Activated CD8-positive, alpha-beta memory T cell treated with anti-CD3 and anti-CD28 coated beads, Interleukin-2, amount 10 ng/mL, durations not matched to agents 7 days and 5 days (primary cell): ENCODE measurements around the gene HOMER1. TPM values are rescaled to one million over a fixed set of nuclear protein-coding genes. Genes with fewer than 3 reads are reported as not detected.

Experiments
- ATAC-seq: fragments of 150-1000 bp; cut with Tn5 transposase; one replicate; pipeline ENCODE4 v1.10.0; 2021; ENCODE audit warnings: moderate library complexity
- CTCF ChIA-PET: fragments of 350-600 bp; sonication (Branson Sonifier 250); formaldehyde crosslinking; loops from one replicate; lab custom pipeline; 2021; ENCODE audit warnings: antibody characterized with exemption; lab: Charles Lee
- DNase-seq: peaks from one replicate; pipeline ENCODE4 v3.0.0-alpha.2; 2020
- H3K27ac Mint-ChIP-seq: one replicate; pipeline ENCODE4 v1.8.0; 2021; ENCODE audit warnings: mild to moderate bottlenecking, mixed read lengths
- H3K27me3 Mint-ChIP-seq: one replicate; pipeline ENCODE4 v1.8.0; 2021; ENCODE audit warnings: mixed read lengths
- H3K36me3 Mint-ChIP-seq: one replicate; pipeline ENCODE4 v1.8.0; 2021; ENCODE audit warnings: mild to moderate bottlenecking, mixed read lengths
- H3K4me1 Mint-ChIP-seq: one replicate; pipeline ENCODE4 v1.8.0; 2021; ENCODE audit warnings: mixed read lengths
- H3K4me3 Mint-ChIP-seq: one replicate; pipeline ENCODE4 v1.8.0; 2021; ENCODE audit warnings: mild to moderate bottlenecking, moderate library complexity, mixed read lengths
- H3K9me3 Mint-ChIP-seq: one replicate; pipeline ENCODE4 v1.8.0; 2022; ENCODE audit warnings: low read depth, mixed read lengths
- total RNA-seq, 2 experiments: library from RNA; stranded (reverse); gene quantifications; one replicate each; pipeline ENCODE4 v1.2.3, GENCODE V29; 2021

Gene HOMER1
- total RNA-seq, 2 experiments from 2014 or later = 2.5 to 5.2 TPM

GRCh38 chr5:79493596-79494345, 20.2 kb downstream of the HOMER1 start:
- Mint-ChIP-seq H3K27me3 (peaks cover 6% of the 10 kb centered on the region), H3K36me3 (no peaks in the 10 kb centered on the region), H3K27ac (no peak overlapping the region), H3K4me1 (peaks cover 3% of the 10 kb centered on the region), H3K4me3 (no peak overlapping the region), H3K9me3 (no peaks in the 10 kb centered on the region)
- no peak for ATAC-seq
- no peak for DNase-seq
- CTCF ChIA-PET = no interaction called here

DNA sequence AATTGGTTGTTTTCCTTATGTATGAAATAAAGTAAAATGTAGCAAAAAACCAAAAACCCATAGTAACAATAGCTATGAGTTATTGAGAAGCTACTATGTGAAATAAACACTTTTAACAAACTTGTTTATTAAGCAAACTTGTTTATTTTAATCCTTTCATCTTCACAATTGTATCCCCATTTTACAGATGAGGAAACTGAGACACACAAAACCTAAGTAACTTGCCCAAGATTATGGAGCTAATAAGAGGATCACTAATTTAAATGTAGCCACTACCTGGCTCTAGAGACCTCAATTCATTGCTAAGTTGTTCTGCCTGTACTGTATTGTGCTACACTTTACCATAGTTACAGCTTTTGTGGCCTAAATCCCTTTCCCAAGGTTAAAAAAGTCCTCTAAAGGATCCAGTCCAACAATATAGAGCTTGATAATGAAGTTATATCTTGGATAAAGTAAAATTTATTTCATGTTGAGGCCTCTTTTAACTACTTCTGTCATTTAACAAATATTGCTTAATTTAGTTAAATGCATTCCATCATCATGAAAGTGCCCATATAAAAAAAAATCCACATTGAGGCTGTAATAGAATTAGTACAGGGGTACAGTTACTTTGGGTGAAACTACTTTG, 22.1 kb downstream of the HOMER1 start:
- no peak for DNase-seq
- CTCF ChIA-PET = no interaction called here

GRCh38 chr5:79490323-79490936, 23.5 kb downstream of the HOMER1 start:
- no peak overlapping the region for H3K4me3 Mint-ChIP-seq
- no peak for DNase-seq
- H3K36me3 Mint-ChIP-seq = no peaks in the 10 kb centered on the region
- CTCF ChIA-PET = interaction anchor here (0.8 to 1.3 kb wide), 3 partner anchors 357 to 817 kb away, joined by 3 read pairs; no protein-coding TSS in a partner anchor
- no peaks in the 10 kb centered on the region for H3K9me3 Mint-ChIP-seq
- no peak for ATAC-seq
- H3K27ac Mint-ChIP-seq = no peak overlapping the region
- no peaks in the 10 kb centered on the region for H3K4me1 Mint-ChIP-seq
- H3K27me3 Mint-ChIP-seq = peaks cover 6% of the 10 kb centered on the region

More for the DNA sequence above, 22.1 kb downstream of the HOMER1 start:
- H3K27ac Mint-ChIP-seq = no peak overlapping the region
- no peaks in the 10 kb centered on the region for H3K9me3 Mint-ChIP-seq
- no peaks in the 10 kb centered on the region for H3K4me1 Mint-ChIP-seq
- no peak overlapping the region for H3K4me3 Mint-ChIP-seq
- no peaks in the 10 kb centered on the region for H3K36me3 Mint-ChIP-seq
- ATAC-seq = no peak
- peaks cover 6% of the 10 kb centered on the region for H3K27me3 Mint-ChIP-seq

DNA sequence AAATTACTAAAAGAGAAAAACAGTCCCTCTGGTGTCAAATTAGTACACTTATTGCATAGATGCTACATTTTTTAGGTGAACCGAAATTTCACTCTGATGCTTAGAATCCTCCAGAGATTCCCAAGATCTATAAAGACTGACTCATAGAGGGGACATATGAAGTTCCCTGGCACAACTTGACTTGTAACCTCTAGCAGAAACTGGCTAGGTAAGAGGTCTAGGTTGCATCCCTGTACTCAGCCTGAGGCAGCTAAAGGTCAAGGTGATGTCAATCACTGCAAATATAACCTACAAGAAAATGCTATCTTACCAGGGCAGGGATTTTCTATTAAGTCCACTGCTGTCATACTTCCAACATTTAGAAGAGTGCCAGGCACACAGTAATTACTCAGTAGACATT, 24.2 kb downstream of the HOMER1 start:
- Mint-ChIP-seq H3K4me3 (no peak overlapping the region), H3K4me1 (no peaks in the 10 kb centered on the region), H3K36me3 (no peaks in the 10 kb centered on the region), H3K27ac (no peak overlapping the region), H3K9me3 (no peaks in the 10 kb centered on the region), H3K27me3 (peaks cover 6% of the 10 kb centered on the region)
- DNase-seq = no peak
- ATAC-seq = no peak
- CTCF ChIA-PET = interaction anchor here (0.8 to 1.3 kb wide), 2 partner anchors 357 to 818 kb away, joined by 3 read pairs; no protein-coding TSS in a partner anchor

- CTCF ChIA-PET = no interaction called here
- Mint-ChIP-seq H3K27ac (no peak overlapping the region), H3K36me3 (no peaks in the 10 kb centered on the region), H3K4me3 (no peak overlapping the region), H3K4me1 (no peaks in the 10 kb centered on the region), H3K9me3 (no peaks in the 10 kb centered on the region), H3K27me3 (peaks cover 2% of the 10 kb centered on the region)
- DNase-seq = no peak
- ATAC-seq = no peak
These were observed 25.2 kb downstream of the HOMER1 start for GRCh38 chr5:79488775-79489174.

DNA sequence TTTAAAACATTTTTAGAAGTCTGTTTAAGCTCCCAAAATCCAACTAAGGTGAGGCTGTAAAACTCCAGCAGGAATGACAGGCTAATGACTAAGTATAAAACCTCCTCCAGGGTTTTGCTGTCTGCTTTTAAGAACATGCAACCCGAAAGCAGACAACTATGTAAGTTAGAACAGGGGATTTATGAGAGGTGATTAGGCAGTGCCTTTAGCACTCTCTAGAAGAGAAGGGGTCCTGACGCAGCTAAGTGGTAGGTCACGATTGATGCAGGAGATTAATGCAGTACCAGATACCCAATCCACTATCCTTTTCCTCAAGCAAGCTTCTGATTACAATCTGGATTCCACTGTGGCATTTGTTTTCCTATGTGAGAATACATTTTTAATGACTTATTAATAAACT, 25.9 kb downstream of the HOMER1 start:
- CTCF ChIA-PET = no interaction called here
- H3K4me3 Mint-ChIP-seq = no peak overlapping the region
- no peak for ATAC-seq
- no peaks in the 10 kb centered on the region for H3K4me1 Mint-ChIP-seq
- no peaks in the 10 kb centered on the region for H3K9me3 Mint-ChIP-seq
- no peaks in the 10 kb centered on the region for H3K27me3 Mint-ChIP-seq
- DNase-seq = no peak
- no peak overlapping the region for H3K27ac Mint-ChIP-seq
- no peaks in the 10 kb centered on the region for H3K36me3 Mint-ChIP-seq

DNA sequence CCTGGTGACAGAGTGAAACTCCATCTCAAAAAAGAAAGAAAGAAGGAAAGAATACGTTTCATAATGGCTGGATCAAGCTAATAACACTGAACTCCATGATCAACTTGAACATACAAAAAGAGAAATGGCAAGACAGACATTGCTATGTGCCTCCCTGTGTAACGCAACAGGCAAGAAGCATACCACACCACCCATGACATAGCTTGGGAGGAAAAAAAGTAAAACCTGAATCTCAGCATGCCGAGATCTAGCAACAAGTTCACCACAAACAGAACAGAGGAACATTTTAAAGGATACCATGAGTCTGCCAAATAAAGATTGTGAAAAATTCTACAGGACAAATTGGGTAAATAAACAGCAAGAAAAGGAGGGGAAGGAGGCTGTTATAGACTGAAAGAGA, 26.7 kb downstream of the HOMER1 start:
- H3K27ac Mint-ChIP-seq = no peak overlapping the region

DNA sequence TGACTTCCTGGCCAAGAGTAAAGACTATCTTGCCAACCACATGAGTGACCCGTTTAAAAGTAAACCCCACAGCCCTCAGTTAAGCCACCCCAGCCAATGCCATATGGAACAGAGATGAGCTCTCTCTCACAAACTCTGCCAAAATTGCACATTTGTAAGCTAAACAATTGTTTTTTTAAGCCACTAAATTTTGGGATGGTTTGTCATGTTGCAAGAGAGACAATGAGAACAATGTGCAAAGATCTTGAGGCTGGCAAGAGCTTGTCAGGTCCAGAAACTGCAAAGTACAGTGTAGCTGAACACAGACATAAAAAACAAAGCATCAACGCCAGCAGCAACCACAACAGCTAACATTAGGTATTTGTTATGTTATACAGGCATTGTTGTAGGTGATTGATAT, 27.8 kb downstream of the HOMER1 start:
- H3K9me3 Mint-ChIP-seq = no peaks in the 10 kb centered on the region
- no peaks in the 10 kb centered on the region for H3K27me3 Mint-ChIP-seq
- H3K27ac Mint-ChIP-seq = no peak overlapping the region
- H3K4me3 Mint-ChIP-seq = no peak overlapping the region
- CTCF ChIA-PET = interaction anchor here (1.5 kb wide), 1 partner anchor 353 kb away, joined by 5 read pairs; no protein-coding TSS in a partner anchor
- H3K4me1 Mint-ChIP-seq = no peaks in the 10 kb centered on the region
- H3K36me3 Mint-ChIP-seq = no peaks in the 10 kb centered on the region
- no peak for DNase-seq
- ATAC-seq = no peak

More for the DNA sequence above, 26.7 kb downstream of the HOMER1 start:
- H3K27me3 Mint-ChIP-seq = no peaks in the 10 kb centered on the region
- H3K4me1 Mint-ChIP-seq = no peaks in the 10 kb centered on the region
- no peaks in the 10 kb centered on the region for H3K9me3 Mint-ChIP-seq
- no peak for ATAC-seq
- no peak overlapping the region for H3K4me3 Mint-ChIP-seq
- no peak for DNase-seq
- H3K36me3 Mint-ChIP-seq = no peaks in the 10 kb centered on the region
- CTCF ChIA-PET = no interaction called here

GRCh38 chr5:79484731-79485130, 29.2 kb downstream of the HOMER1 start:
- no peak for DNase-seq
- no peaks in the 10 kb centered on the region for H3K4me1 Mint-ChIP-seq
- H3K36me3 Mint-ChIP-seq = no peaks in the 10 kb centered on the region
- H3K27me3 Mint-ChIP-seq = no peaks in the 10 kb centered on the region
- H3K27ac Mint-ChIP-seq = no peak overlapping the region
- CTCF ChIA-PET = interaction anchor here (1.4 kb wide), 1 partner anchor 20 kb away, joined by 3 read pairs; no protein-coding TSS in a partner anchor
- no peak for ATAC-seq
- no peak overlapping the region for H3K4me3 Mint-ChIP-seq
- H3K9me3 Mint-ChIP-seq = no peaks in the 10 kb centered on the region

DNA sequence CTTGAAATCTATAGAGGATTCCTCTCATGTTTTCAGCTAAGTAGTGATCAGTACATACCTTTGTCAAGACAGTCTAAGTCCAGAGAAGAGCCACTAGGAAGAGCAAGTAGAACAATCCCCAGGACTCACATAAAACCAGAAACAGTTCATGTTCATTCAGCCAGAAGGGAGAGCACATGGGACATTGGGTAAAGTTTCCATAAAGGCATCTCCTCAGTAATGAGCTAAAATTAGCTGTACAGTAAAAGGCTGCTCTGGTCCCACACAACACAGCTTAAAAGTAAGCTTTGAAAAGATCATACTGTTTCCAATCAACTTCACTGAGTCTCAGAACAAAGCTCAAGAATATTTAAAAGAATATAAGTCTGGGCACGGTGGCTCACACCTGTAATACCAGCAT, 32.4 kb downstream of the HOMER1 start:
- no peak for ATAC-seq
- H3K27ac Mint-ChIP-seq = no peak overlapping the region
- H3K9me3 Mint-ChIP-seq = no peaks in the 10 kb centered on the region
- no peak for DNase-seq
- CTCF ChIA-PET = interaction anchor here (1.0 kb wide), 1 partner anchor 9 kb away, joined by 3 read pairs; no protein-coding TSS in a partner anchor
- H3K4me3 Mint-ChIP-seq = no peak overlapping the region
- peaks cover 2% of the 10 kb centered on the region for H3K36me3 Mint-ChIP-seq
- no peaks in the 10 kb centered on the region for H3K4me1 Mint-ChIP-seq
- no peaks in the 10 kb centered on the region for H3K27me3 Mint-ChIP-seq

DNA sequence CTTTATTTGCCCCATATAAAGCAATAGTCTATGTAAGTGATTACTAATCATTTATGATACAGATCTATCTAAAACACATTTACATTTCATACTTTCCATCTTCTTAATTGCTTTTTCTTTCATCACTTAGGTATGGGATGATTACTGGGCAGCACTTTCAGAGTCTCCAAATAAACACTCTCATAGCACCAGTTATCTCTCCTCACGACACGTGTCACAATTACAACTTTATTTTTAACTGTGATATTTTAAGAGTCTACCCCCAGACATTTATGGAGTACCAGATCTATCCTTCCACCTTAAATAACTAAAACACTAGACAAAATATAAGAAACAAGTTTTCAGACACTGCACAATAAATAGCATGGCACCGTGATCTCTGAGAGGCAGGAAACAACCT, 32.9 kb downstream of the HOMER1 start:
- H3K4me3 Mint-ChIP-seq = no peak overlapping the region
- H3K36me3 Mint-ChIP-seq = peaks cover 2% of the 10 kb centered on the region
- no peaks in the 10 kb centered on the region for H3K9me3 Mint-ChIP-seq
- H3K27me3 Mint-ChIP-seq = no peaks in the 10 kb centered on the region
- CTCF ChIA-PET = interaction anchor here (1.0 kb wide), 1 partner anchor 8 kb away, joined by 3 read pairs; no protein-coding TSS in a partner anchor
- H3K4me1 Mint-ChIP-seq = no peaks in the 10 kb centered on the region
- ATAC-seq (no peak), DNase-seq (no peak)
- no peak overlapping the region for H3K27ac Mint-ChIP-seq

GRCh38 chr5:79475152-79475466, 38.8 kb downstream of the HOMER1 start:
- no peak for DNase-seq

GRCh38 chr5:79474367-79475151, 39.4 kb downstream of the HOMER1 start:
- ATAC-seq = no peak
- H3K4me1 Mint-ChIP-seq = peaks cover 5% of the 10 kb centered on the region
- no peak overlapping the region for H3K27ac Mint-ChIP-seq
- H3K36me3 Mint-ChIP-seq = peaks cover 2% of the 10 kb centered on the region
- CTCF ChIA-PET = interaction anchor here (0.6 to 1.4 kb wide), 4 partner anchors 214 to 1825 kb away, joined by 3 read pairs; no protein-coding TSS in a partner anchor
- no peaks in the 10 kb centered on the region for H3K9me3 Mint-ChIP-seq
- DNase-seq = no peak
- no peaks in the 10 kb centered on the region for H3K27me3 Mint-ChIP-seq
- H3K4me3 Mint-ChIP-seq = no peak overlapping the region

More at GRCh38 chr5:79475152-79475466, 38.8 kb downstream of the HOMER1 start:
- ATAC-seq = no peak
- Mint-ChIP-seq H3K36me3 (peaks cover 2% of the 10 kb centered on the region), H3K4me1 (peaks cover 5% of the 10 kb centered on the region), H3K27ac (no peak overlapping the region), H3K9me3 (no peaks in the 10 kb centered on the region), H3K27me3 (no peaks in the 10 kb centered on the region), H3K4me3 (no peak overlapping the region)
- CTCF ChIA-PET = interaction anchor here (1.4 kb wide), 1 partner anchor 451 kb away, joined by 3 read pairs; no protein-coding TSS in a partner anchor
